HG03520 (cell line): Measurements from ENCODE around the gene POLG2.
"Not testable (repeated sequence)": the region's sequence is repeated elsewhere in the genome, so short reads cannot be mapped to it uniquely, and the experiment has no call there.

Source experiments
- ATAC-seq: cut with Tn5 transposase; IDR thresholded peaks from one replicate; pipeline ENCODE4 v1.9.1; 2021; ENCODE audit warnings: mild to moderate bottlenecking, moderate library complexity; ENCODE audit not compliant: unreplicated experiment

The POLG2 gene

DNA sequence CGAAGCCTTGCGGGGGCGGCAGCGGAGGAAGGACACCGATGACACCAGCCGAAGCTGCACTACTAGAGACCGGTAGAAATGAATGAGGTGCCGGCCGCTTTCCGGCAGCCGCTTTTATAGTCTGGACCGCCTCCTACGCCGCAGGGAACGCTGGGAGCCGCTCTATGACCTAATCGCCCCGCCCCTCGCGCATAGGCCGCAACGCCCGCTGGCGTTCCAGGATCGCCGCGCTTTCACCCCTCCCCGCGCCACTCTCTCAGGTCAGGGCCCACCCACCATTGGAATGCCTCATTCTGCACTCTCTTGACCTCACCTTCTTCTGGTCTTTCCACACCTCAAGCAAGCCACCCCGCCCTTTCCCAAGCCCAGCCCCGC is 9.3 kb upstream of the POLG2 start, which contains the start of gene DDX5:
Gene DDX5 (minus strand): TSS at position 89 of the 375 bp plus-strand sequence. CDS start 170 bp downstream, outside the sequence.
- peak; percentile 54 for ATAC-seq

DNA sequence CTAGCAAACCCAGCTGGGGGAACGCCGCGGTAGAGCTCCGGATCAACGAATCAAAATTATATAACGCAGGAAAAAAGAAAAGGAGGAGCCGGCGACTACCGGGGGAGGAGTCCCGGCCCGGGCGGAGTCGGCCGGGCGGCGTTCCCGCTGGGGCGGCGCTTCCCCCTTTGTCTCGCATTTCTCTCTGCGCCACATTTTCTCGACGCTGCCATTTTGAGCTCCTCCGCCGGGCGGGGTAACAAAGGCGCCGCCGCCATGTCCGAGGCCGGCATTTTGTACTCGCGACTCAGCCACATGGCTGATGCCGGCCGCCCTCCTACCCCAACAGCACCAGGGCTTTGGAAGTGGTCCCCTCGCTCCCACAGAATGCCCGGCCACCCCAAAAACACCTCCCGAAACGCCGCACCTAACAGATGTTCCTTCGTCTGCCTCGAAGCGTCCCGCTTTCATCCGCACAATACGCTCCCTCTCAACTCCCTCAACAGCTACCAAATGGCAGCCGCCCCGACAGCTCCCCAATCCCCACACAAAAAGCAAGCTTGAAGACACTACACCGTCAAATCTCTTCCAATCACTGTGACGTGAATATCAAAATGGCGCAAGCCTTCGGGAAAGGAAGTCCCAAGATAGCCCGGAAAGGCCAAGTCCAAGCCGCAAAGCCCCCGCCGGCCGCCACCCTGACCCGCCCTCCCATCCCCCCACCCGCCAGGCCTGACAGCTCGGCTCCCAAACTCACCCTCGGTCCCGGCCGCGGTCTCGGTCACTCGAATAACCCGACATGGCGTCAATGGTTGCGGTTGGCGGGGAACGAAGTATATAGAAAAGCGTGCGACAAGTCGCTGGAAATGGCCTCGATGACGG is 8.7 kb upstream of the POLG2 start:
- ATAC-seq = no peak

DNA sequence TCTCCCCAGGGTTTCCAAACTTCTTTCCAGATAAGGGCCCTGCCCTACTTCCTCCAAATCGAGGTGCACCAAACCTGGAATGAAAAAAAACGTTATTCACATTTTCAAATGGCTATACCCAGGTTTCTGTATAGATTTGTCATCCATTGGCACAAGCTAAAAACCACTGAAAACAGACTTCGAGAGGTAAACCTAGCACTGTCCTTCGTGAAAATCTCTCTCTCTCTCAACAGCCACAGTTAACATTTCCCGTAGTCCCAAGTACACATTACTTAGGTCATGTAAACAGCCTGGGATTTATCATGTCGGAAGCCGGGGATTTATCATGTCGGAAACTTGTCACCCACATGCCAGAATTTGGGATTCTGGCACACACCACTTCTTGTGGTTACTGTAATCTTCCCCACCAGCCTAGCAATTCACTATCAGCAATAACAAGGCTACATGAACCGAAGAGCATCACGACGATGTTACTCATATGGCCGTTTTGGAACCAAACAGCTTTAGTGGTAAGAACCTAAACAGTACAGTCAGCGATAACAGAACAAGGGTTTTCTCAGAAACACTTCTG is 8.0 kb upstream of the POLG2 start:
- ATAC-seq = no peak

DNA sequence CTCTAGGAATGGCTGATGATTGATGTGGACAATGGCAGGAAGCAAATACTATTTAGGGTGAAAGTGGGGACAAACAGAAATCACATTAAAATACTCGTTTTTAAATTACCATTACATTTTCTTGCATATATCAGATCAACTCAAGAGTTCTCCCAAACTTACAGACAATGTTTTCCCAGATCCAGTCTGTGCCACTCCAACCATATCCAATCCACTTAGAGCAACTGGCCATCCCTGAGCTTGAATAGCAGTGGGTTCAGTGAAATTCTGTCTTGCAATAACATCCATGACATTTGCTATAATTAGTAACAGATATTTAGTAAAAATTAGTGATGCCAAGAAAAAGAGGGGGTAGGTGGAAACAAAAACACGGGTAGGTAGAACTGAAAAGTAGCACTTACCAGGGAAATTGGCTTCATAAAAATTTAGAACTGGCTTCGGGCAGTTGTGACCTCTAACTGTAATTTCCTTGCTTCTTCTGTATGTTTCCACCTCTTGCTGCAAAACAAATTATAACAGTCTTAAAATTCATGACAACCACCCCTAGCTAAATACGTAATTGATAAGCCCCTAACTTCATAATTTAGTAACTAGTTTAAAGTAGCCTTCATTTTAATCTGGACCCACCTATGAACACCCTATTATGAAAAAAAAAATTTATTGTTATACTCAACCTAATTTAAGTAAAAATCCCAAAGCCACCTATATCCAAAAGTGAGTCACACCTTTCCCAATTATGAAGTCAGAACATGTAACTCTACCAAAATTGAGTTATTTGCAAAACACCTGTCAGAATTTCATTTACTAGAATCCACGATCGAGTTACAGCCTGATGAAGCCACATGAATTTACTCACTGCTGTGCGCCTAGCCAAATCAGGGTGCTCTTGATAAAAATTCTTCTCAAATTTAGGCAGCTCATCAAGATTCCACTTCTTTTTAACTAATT is 7.2 kb upstream of the POLG2 start:
- no peak for ATAC-seq

DNA sequence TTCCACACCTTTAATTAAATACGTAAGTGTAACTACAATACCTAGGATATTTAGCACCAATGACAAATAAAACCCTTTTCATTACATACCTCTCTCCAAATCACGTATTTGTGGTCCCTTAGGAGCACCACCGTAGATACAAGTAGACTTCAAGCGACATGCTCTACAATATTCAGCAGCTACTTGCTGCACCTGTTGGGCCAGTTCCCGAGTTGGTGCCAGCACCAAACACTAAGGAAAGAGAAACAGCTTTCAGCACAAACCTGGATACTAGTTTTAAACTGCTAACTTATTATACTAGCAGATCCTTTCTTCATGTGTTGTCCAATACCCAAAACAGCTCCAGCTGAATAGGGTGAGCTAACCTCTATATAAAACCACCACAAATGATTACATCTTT is 6.5 kb upstream of the POLG2 start:
- no peak for ATAC-seq

DNA sequence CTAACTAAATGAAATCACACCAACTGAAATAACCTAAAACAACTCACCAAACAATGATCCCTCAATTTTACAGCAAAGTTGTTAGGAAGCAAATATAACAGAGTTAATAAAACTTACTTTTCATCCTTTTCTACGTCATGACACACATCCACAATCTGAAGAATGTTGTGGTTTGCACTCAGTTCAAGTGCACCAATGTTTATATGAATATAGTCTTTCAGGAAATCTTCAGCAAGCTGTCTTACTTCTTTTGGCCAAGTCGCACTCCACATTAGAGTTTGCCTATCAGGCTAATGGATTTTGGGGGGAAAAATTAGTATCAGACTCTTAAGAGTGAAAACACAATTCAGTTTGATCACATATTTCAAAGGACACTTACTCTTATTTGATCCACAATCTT is 6.0 kb upstream of the POLG2 start:
- no peak for ATAC-seq

DNA sequence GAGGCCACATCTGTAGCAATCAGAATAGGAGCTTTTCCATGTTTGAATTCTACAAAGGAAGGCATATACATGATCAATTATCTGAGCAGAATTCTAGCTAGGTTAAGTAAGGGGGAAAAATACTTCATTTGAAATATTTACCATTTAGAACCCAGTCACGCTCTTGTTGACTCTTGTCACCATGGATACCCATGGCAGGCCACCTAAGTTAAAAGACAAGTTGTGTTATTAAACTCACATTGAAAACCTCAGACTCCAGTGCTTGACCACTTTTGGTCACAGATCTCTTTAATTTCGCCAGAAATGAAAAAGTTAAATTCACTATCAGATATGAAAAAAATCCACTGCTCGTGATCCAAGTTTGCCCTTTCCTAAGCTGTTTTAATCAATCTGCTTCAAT is 5.2 kb upstream of the POLG2 start:
- ATAC-seq = no peak

DNA sequence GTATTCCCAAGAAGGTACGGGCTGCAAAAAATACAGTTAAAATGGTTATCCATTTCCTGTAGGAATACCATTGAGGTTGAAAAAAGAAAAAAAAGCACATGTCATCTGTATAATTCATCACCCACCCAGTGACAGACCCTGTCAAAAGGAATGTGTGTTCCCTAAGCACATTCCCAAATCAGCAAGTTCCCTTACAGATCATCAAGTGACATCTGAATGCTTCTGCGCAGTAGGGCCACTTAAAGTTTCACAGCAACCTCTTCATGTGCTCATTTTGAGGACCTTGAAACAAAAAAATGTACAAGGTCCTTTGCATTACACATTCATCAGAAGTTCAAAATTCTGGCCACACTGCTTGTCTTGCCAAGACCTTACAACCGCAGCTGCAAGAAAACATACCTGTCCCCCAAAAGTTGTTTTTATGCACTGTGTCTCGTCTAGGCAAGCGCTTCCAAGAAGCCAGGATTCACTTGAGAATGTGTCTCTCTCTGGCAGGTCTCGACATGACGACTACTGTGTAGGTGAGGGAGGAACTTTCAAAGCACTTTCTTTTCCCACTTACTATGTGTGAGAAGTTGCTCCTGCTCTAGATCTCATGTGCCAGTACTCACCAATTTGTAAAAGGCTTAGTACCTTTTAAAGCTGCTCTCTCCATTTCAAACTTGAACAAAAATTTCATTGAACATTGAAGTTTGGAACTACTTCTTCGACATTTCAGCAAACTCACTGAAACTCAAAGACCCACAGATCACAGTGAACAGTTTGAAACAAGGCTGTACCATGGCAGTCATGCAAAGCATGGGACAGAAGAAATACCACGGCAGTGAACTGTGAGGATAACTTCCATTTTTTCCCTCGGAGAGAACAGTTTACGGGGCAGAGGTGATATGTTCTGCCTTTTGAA is 4.3 kb upstream of the POLG2 start:
- ATAC-seq = no peak

DNA sequence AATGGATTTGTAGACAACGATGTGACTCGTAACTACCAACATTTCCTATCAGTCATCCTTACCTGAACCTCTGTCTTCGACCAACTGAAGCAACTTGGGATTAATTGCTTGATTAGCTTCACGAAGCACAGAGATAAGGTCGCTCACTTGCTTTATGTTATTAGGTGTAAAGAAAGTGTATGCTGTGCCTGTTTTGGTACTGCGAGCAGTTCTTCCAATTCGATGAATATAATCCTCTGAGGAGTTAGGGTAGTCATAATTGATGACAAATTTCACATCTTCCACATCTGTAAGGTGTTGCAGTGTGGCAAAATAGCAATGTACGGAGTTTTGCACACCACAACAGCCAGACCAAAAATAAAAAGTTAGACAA is 3.6 kb upstream of the POLG2 start:
- ATAC-seq = no peak

DNA sequence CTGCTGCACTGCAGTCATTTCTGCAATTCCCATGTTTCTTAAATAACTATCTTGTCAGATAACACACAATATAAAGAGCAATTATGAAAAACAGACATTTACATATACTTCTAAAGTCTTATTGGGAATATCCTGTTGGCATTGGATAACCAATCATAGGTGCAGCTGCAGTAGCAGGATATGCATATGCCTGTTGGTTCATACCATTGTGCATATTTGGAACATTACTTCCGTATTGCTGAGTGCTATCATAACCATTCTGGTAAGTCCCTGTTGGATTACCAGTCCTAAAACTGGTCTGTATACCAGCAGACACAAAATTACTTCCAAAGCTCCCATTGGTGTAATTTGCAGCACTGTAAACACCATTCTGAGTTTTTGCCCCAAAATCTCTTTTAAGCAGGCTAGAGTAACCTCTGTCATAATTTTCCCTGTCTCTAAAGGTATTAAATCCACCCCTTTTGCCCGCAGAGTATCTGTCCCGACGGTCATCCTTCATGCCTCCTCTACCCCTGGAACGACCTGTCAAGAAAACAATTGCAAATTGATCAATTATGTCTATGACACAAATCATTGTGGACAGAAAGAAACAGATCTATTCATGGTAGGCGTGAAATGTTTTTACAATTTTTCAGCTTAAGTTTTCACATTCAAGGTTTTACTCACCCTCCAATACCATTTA is 3.1 kb upstream of the POLG2 start:
- ATAC-seq = no peak

DNA sequence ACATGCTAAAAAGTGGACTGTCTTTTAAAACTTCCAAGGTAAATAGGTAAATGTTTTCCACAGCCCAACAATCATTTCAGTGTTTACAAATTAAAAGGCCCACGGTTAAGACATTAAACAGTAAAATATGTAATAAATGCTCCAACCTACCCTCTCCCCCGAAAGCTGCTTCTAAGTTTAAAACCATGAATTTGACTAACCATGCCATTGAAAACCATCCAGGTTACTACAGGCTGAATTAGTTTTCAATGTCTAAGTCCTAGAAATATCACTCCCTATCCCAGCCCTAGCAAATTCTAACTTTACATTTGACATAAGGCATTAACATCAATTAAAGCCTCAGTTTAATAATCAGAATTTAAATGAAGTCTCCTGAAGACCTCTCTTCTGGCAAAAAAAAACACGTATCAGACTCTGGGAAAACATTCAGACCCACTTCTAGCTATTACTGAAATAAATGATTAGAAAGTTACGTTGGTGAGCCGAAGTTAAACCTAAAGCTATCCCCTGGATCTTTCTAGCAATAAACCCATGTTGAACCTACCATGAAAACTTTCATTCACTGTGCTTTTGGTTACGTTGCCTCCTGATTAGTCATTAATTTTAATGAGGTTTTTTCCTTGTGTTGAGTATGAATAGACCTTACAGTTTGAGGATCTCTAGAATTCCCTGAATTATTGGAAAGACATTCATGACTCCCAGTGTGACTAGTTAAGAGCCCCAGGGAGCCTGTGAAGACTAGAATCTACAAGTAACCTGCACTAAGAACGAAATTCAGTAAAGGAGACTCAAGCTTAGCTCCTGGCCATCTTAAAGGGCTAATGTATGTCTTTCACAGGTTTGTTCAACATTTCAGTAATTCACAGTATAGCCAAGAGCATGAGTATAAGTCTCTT is 1.7 kb upstream of the POLG2 start:
- ATAC-seq = no peak

DNA sequence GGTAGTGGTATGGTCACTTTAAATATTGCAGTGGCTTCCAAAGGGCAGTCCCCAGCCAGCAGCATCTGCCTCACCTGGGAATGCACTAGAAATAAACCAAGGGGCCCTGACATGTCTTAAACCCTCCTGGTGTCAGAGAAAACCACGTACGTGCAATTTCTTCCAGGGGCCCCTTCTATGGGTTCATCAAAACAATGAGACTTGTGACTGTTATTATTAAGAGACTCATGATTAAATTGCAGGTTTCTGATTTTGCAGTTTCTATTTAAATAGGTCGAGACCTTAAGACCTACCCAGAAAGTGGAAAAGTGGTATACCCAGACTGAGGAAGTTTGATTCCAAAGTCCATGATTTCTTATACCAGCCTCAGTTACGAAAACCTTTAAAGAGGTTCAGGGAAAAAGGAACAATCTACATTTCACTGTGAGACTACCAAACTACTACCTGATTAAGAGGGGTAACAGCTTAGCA is 746 bp upstream of the POLG2 start:
- peak; percentile 7 for ATAC-seq

DNA sequence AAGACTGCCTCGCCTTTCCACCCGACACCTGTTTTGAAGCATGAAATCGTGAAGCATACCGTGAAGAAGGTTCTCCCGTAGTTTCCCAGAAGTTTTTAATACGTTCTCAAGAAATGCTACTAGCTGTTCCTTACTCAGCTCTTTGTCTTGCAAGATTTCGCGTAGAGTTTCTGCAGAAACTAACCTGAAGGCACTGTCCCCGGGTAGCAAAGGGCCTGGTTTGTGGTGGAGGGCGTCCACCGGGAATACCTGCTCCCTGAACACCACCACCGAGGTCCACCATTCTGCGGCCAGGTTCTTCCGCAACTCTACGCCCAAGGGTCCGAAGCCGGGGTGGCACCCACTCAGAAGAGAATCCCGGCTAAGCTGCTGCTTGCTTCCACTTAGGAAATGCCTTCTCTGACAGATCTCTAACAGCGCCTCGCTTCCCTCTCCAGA is 487 bp downstream of the POLG2 start:
- ATAC-seq = no peak

DNA sequence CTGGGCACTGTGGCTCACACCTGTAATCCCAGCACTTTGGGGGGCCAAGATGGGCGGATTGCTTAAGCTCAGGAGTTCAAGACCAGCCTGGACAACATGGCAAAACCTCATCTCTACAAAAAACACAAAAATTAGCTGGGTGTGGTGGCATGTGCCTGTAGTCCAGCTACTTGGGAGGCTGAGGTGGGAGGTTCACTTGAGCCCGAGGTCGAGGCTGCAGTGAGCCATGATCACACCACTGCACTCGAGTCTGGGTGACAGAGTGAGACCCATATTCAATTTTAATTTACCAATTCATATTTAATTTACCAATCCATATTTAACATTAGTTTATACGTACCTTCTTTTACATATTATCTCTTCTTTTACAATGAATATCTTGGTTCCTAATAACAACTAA is 1.6 kb downstream of the POLG2 start:
- not testable (repeated sequence) for ATAC-seq

DNA sequence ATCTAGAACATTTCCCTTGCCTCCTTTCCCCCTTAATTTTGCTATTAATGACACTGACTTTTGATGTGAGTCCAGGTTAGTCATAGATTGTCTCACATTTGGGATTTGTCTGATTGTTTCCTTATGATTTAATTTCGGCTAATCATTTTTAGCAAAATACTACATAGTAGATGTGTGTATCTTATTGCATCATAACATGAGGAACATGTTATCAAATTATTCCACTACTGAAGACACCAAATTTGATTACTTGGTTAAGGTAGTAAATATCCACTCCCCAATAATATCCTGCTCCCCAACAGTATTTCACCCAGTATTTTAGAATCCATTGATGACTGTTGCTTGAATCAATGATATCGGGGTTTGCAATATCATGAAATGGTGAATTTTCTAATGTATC is 2.7 kb downstream of the POLG2 start:
- ATAC-seq = no peak

DNA sequence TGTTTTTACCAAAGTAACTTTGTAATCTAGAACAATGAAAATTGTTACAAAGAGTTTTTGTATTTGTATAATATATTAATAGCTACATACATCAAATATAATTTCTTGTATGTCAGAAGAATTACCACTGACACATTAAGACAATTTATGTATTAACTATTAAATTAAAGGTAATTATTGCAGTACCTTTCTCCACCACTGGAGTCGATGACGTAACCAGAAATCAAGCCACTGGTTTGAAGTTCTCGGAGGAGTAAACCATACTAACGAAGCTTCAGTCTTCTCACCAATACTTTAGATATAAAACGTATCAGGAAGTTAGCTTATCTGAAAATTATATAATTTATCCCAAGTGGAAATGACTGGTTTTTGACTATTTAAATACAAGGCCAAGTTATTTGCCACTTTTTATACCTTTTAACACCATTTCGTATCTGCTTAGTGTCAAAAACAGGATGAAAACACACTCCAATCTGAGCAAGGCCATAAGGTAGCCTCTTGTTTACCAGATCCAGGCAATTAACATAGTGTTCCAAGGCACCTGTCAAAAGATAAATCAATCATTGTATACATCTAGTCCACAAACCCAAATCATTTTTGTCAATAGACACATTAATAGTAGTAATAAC is 4.3 kb downstream of the POLG2 start:
- no peak for ATAC-seq

DNA sequence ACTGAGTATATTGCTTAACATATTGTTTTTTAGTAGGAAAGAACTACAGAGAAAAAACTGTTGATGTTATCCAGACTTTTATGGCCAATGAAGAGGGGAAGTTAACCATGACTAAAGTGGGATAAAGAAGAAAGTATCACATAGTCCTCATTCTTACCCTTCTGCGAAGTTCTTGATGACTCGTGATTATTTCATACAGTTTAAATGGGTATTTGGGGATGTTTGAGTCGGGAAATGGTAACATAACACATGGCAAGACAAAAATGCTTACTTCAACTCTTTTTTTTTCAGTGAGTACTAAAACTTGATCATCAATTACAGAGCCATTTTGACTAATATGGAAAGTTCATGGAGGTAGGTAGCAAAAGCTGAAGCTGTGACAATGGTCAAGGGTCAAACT is 4.9 kb downstream of the POLG2 start:
- ATAC-seq = no peak
